Fibroblast of villous mesenchyme (primary cell): ENCODE data around the gene SFSWAP. TPM values are rescaled to one million over a fixed set of nuclear protein-coding genes. Genes with fewer than 3 reads are reported as not detected.

ENCODE experiments used
- DNase-seq: peaks from one replicate; pipeline ENCODE4 v3.0.0-alpha.2; 2010; ENCODE audit warnings: low read depth
- H3K4me3 ChIP-seq: 2 replicates; pipeline ENCODE4 v1.5.1; 2011; ENCODE audit warnings: low read depth, mild to moderate bottlenecking, low read length
- CTCF ChIP-seq: IDR thresholded peaks from 2 replicates; pipeline ENCODE4 v1.5.1; 2012; ENCODE audit warnings: low read depth, mild to moderate bottlenecking, low read length; ENCODE audit not compliant: insufficient read depth
- small RNA-seq: library from RNA; depleted of rRNA; stranded (forward); fragments of <200 nt; gene quantifications from one replicate; pipeline ENCODE3, GENCODE V24; 2012
- total RNA-seq: library from RNA; depleted of rRNA; stranded (reverse); fragments of >200 nt; gene quantifications from 2 replicates; pipeline ENCODE4 v1.2.3, GENCODE V29; 2012

SFSWAP gene
- total RNA-seq, 1 donor: 28.5 TPM

- H3K4me3 ChIP-seq: no peak overlapping the region
- DNase-seq: no peak
- TF ChIP-seq CTCF: no peak
Measured at GRCh38 chr12:131848753-131849152, 137.9 kb downstream of the SFSWAP start.

Small RNAs within 50 kb of the gene (small RNA-seq; reads per million reads assigned to genes)
- not detected for gene RNA5SP377
- not detected for gene RNA5SP378
- gene RNU6-1017P: not detected

Other genes starting within 250 kb of the SFSWAP start
- gene MMP17, start 117.3 kb downstream of the SFSWAP start, total RNA-seq: 8.6 and 13.9 TPM in 2 replicates
- 9.3 and 11.7 TPM in 2 replicates for gene ULK1, start 183.5 kb downstream of the SFSWAP start, total RNA-seq
- gene PUS1, start 218.2 kb downstream of the SFSWAP start, total RNA-seq: 10.0 and 13.0 TPM in 2 replicates
- gene EP400, start 238.9 kb downstream of the SFSWAP start, total RNA-seq: 13.0 and 13.2 TPM in 2 replicates